A673 (cell line): ENCODE results near the gene SPON1. TPM values are rescaled to one million over a fixed set of nuclear protein-coding genes. Genes with fewer than 3 reads are reported as not detected.

Experiments used
- BruUV-seq: library from RNA; stranded (reverse); fragments of 400-500 nt; replicated peaks from 2 replicates; lab custom pipeline; 2021; lab: Mats Ljungman, UMichigan
- CTCF ChIA-PET: fragments of 300-600 bp; sonication (Branson Sonifier 250); formaldehyde crosslinking; loops from one replicate; lab custom pipeline; 2022; ENCODE audit warnings: antibody characterized with exemption; lab: Charles Lee
- POLR2A ChIA-PET: fragments of 300-600 bp; sonication (Branson Sonifier 250); formaldehyde crosslinking; loops from one replicate; lab custom pipeline; 2022; ENCODE audit warnings: antibody characterized with exemption; ENCODE audit not compliant: low non-redundant PET; lab: Charles Lee
- DNase-seq: peaks from one replicate; pipeline ENCODE4 v3.0.0-alpha.2; 2015; ENCODE audit warnings: low spot score
- H3K27ac ChIP-seq: fragments of 200-600 bp; sonication (generic); 2 replicates; pipeline ENCODE4 v1.5.1; 2016; ENCODE audit warnings: mixed run types, low read depth, mild to moderate bottlenecking, mixed read lengths, antibody characterized with exemption, low read length; ENCODE audit not compliant: poor library complexity, severe bottlenecking
- H3K27me3 ChIP-seq: fragments of 200-600 bp; sonication (generic); replicated peaks from 2 replicates; pipeline ENCODE4 v1.6.1; 2017; ENCODE audit warnings: mixed run types, low read depth, mild to moderate bottlenecking, mixed read lengths, antibody characterized with exemption, low read length; ENCODE audit not compliant: insufficient read depth, poor library complexity
- H3K36me3 ChIP-seq: fragments of 200-600 bp; sonication (generic); 2 replicates; pipeline ENCODE4 v1.6.1; 2016; ENCODE audit warnings: mixed run types, mild to moderate bottlenecking, mixed read lengths, antibody characterized with exemption, low read length; ENCODE audit not compliant: insufficient read depth, poor library complexity, severe bottlenecking
- H3K4me1 ChIP-seq: fragments of 200-600 bp; sonication (generic); 2 replicates; pipeline ENCODE4 v1.6.1; 2017; ENCODE audit warnings: mixed run types, mild to moderate bottlenecking, mixed read lengths, antibody characterized with exemption, low read length; ENCODE audit not compliant: insufficient read depth, poor library complexity, severe bottlenecking
- H3K4me3 ChIP-seq: fragments of 200-600 bp; sonication (generic); 2 replicates; pipeline ENCODE4 v1.5.1; 2016; ENCODE audit warnings: low read depth, mixed run types, mild to moderate bottlenecking, mixed read lengths, low read length; ENCODE audit not compliant: poor library complexity, severe bottlenecking
- H3K9me3 ChIP-seq: fragments of 200-600 bp; sonication (generic); 2 replicates; pipeline ENCODE4 v1.6.1; 2016; ENCODE audit warnings: mixed run types, low read depth, mild to moderate bottlenecking, mixed read lengths, antibody characterized with exemption, low read length; ENCODE audit not compliant: poor library complexity, severe bottlenecking
- EZH2 ChIP-seq: fragments of 200-600 bp; sonication (generic); IDR thresholded peaks from 2 replicates; pipeline ENCODE4 v1.6.1; 2017; ENCODE audit warnings: borderline replicate concordance, low read depth, mild to moderate bottlenecking, mixed read lengths, antibody characterized with exemption, low read length; ENCODE audit not compliant: poor library complexity, severe bottlenecking
- intact Hi-C: fragments of 100-400 bp; cut with micrococcal nuclease; formaldehyde crosslinking; loops from one replicate; pipeline ENCODE4 v1.10.0; 2022; ENCODE audit not compliant: unreplicated experiment
- total RNA-seq: library from RNA; stranded (reverse); gene quantifications from 2 replicates; pipeline ENCODE4 v1.2.3, GENCODE V29; 2021
- TF ChIP-seq, protein P1 (sequence below): fragments of 300-800, 200-600 bp; sonication (generic); conservative IDR thresholded peaks from 2 replicates; pipeline ENCODE4 v1.5.1; 2017; ENCODE audit warnings: low read depth, mild to moderate bottlenecking, antibody characterized with exemption, low read length, moderate library complexity, mixed read lengths

The SPON1 gene
- total RNA-seq, 1 experiment from 2014 or later, result not detected

DNA sequence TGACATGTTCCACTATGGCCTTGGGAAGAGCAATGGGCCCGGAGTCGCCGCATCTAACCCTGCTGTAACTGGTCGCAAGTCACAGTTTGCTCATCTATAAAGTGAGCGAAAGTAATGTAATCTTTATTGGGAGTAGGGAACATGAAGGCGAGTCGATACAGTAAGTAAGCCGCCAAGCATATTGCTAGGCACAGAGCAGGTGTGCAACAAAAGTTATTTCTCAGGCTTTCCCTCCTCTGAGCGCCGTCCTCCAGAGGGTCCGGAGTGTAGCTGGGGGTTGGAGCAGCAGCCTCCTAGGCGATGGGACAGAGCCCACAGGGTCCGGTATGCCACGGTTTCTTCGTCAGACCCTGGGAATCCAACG lies 343 bp upstream of the SPON1 start:
- DNase-seq, result no peak
- intact Hi-C loops, result no loop called here
- Histone ChIP-seq H3K27me3 (peaks cover 100% of the 10 kb centered on the region), H3K4me3 (no peak overlapping the region), H3K4me1 (no peaks in the 10 kb centered on the region), H3K36me3 (no peaks in the 10 kb centered on the region), H3K27ac (no peak overlapping the region), H3K9me3 (no peaks in the 10 kb centered on the region)
- BruUV-seq, result no TSS peak
- ChIA-PET POLR2A (no interaction called here), CTCF (no interaction called here)
- TF ChIP-seq, protein P1, sequence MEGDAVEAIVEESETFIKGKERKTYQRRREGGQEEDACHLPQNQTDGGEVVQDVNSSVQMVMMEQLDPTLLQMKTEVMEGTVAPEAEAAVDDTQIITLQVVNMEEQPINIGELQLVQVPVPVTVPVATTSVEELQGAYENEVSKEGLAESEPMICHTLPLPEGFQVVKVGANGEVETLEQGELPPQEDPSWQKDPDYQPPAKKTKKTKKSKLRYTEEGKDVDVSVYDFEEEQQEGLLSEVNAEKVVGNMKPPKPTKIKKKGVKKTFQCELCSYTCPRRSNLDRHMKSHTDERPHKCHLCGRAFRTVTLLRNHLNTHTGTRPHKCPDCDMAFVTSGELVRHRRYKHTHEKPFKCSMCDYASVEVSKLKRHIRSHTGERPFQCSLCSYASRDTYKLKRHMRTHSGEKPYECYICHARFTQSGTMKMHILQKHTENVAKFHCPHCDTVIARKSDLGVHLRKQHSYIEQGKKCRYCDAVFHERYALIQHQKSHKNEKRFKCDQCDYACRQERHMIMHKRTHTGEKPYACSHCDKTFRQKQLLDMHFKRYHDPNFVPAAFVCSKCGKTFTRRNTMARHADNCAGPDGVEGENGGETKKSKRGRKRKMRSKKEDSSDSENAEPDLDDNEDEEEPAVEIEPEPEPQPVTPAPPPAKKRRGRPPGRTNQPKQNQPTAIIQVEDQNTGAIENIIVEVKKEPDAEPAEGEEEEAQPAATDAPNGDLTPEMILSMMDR, result no peak
- TF ChIP-seq EZH2, result no peak

- H3K4me1 ChIP-seq, result no peaks in the 10 kb centered on the region
- no peak overlapping the region for H3K4me3 ChIP-seq
- H3K27ac ChIP-seq, result no peak overlapping the region
- peaks cover 99% of the 10 kb centered on the region for H3K27me3 ChIP-seq
- no TSS peak for BruUV-seq
- TF ChIP-seq, protein P1, result no peak
- no peak for TF ChIP-seq EZH2
- no peaks in the 10 kb centered on the region for H3K9me3 ChIP-seq
- no peak for DNase-seq
- intact Hi-C loops, result no loop called here
- ChIA-PET POLR2A (no interaction called here), CTCF (no interaction called here)
- H3K36me3 ChIP-seq, result no peaks in the 10 kb centered on the region
Measured at GRCh38 chr11:13963169-13963948, 836 bp downstream of the SPON1 start.

- ChIA-PET CTCF (no interaction called here), POLR2A (no interaction called here)
- no TSS peak for BruUV-seq
- Histone ChIP-seq H3K27ac (no peak overlapping the region), H3K4me1 (no peaks in the 10 kb centered on the region), H3K4me3 (no peak overlapping the region), H3K9me3 (no peaks in the 10 kb centered on the region), H3K27me3 (peaks cover 99% of the 10 kb centered on the region), H3K36me3 (no peaks in the 10 kb centered on the region)
- no peak for DNase-seq
- TF ChIP-seq, protein P1, result no peak
- TF ChIP-seq EZH2, result peak; percentile 99
- intact Hi-C loops, result no loop called here
Measured at GRCh38 chr11:13963949-13964770, 1.6 kb downstream of the SPON1 start.
